ENCODE data around the gene LMF1.

LMF1 gene

DNA sequence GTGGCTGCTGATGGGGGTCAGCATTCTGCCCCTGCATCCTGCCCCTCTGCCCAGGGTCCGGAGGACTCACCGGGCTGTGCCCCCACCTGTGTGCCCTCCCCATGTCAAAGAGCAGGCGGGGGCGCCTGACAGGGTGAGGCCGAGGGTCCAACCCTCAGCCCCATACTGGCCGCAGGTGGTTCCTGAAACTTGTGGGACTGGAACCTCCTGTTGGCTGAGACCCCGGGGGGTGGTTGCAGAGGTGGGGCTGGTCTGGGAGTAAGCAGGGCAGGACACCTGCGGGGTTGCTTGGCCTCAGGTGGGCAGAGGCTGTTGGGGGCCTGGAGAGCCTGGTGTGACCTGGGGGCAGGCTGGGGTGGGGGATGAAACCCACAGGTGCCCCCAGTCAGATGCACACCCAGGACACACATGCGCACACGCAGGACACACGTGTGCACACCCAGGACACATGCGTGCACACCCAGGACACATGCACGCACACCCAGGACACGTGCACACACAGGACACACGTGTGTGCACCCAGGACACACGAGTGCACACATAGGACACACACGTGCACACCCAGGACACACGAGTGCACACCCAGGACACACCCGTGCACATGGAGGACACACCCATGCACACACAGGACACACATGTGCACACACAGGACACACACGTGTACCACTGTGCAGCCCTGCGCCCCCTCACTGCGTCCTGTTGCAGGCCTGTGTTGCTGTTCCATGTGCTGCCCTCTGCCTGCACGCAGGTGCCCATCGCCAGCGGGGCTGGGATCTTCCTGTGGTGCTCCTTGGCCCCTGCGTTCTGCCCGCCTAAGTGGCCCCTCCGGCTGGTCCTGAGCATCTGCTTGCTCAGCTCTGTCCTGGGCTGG, 42.2 kb upstream of the LMF1 start:
- Histone ChIP-seq H4K20me1 (ENCODE audit: control insufficient read depth, insufficient read depth, low read depth, low read length) (no peaks in the 10 kb centered on the region), H3K4me2 (ENCODE audit: low read length) (no peak overlapping the region), H3K27ac (ENCODE audit: low read depth, low read length) (no peak overlapping the region), H3K4me1 (ENCODE audit: control insufficient read depth, low read length) (no peaks in the 10 kb centered on the region), H3F3A (ENCODE audit: control insufficient read depth, insufficient read depth) (no peaks in the 10 kb centered on the region), H3K9me3 (ENCODE audit: control insufficient read depth, insufficient read depth, low read length) (no peaks in the 10 kb centered on the region), H3K4me3 (ENCODE audit: low read length) (no peak overlapping the region), H3K9me2 (replicated peaks; ENCODE audit: control insufficient read depth, low read length) (no peaks in the 10 kb centered on the region), H3K79me2 (ENCODE audit: control insufficient read depth, low read length) (no peaks in the 10 kb centered on the region), H3K27me3 (ENCODE audit: control insufficient read depth, low read length) (no peaks in the 10 kb centered on the region), H3K36me3 (ENCODE audit: control insufficient read depth, low read length) (no peaks in the 10 kb centered on the region)
- TF ChIP-seq, protein P1, sequence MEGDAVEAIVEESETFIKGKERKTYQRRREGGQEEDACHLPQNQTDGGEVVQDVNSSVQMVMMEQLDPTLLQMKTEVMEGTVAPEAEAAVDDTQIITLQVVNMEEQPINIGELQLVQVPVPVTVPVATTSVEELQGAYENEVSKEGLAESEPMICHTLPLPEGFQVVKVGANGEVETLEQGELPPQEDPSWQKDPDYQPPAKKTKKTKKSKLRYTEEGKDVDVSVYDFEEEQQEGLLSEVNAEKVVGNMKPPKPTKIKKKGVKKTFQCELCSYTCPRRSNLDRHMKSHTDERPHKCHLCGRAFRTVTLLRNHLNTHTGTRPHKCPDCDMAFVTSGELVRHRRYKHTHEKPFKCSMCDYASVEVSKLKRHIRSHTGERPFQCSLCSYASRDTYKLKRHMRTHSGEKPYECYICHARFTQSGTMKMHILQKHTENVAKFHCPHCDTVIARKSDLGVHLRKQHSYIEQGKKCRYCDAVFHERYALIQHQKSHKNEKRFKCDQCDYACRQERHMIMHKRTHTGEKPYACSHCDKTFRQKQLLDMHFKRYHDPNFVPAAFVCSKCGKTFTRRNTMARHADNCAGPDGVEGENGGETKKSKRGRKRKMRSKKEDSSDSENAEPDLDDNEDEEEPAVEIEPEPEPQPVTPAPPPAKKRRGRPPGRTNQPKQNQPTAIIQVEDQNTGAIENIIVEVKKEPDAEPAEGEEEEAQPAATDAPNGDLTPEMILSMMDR (IDR thresholded peaks at IDR 0.05; ENCODE audit: low read depth, low read length, poor library complexity, severe bottlenecking): no peak
- TF ChIP-seq EZH2phosphoT487 (IDR thresholded peaks at IDR 0.05; ENCODE audit: borderline replicate concordance, low read length): no peak

GRCh38 chr16:1012135-1012534, 41.4 kb upstream of the LMF1 start:
- Histone ChIP-seq H3F3A (ENCODE audit: control insufficient read depth, insufficient read depth) (no peaks in the 10 kb centered on the region), H3K9me2 (replicated peaks; ENCODE audit: control insufficient read depth, low read length) (no peaks in the 10 kb centered on the region), H4K20me1 (ENCODE audit: control insufficient read depth, insufficient read depth, low read depth, low read length) (no peaks in the 10 kb centered on the region), H3K4me2 (ENCODE audit: low read length) (no peak overlapping the region), H3K36me3 (ENCODE audit: control insufficient read depth, low read length) (no peaks in the 10 kb centered on the region), H3K4me1 (ENCODE audit: control insufficient read depth, low read length) (no peaks in the 10 kb centered on the region), H3K27me3 (ENCODE audit: control insufficient read depth, low read length) (no peaks in the 10 kb centered on the region), H3K79me2 (ENCODE audit: control insufficient read depth, low read length) (no peaks in the 10 kb centered on the region), H3K9me3 (ENCODE audit: control insufficient read depth, insufficient read depth, low read length) (no peaks in the 10 kb centered on the region), H3K27ac (ENCODE audit: low read depth, low read length) (no peak overlapping the region), H3K4me3 (ENCODE audit: low read length) (no peak overlapping the region)
- TF ChIP-seq EZH2phosphoT487 (IDR thresholded peaks at IDR 0.05; ENCODE audit: borderline replicate concordance, low read length): no peak
- TF ChIP-seq, protein P1 (IDR thresholded peaks at IDR 0.05; ENCODE audit: low read depth, low read length, poor library complexity, severe bottlenecking): no peak

DNA sequence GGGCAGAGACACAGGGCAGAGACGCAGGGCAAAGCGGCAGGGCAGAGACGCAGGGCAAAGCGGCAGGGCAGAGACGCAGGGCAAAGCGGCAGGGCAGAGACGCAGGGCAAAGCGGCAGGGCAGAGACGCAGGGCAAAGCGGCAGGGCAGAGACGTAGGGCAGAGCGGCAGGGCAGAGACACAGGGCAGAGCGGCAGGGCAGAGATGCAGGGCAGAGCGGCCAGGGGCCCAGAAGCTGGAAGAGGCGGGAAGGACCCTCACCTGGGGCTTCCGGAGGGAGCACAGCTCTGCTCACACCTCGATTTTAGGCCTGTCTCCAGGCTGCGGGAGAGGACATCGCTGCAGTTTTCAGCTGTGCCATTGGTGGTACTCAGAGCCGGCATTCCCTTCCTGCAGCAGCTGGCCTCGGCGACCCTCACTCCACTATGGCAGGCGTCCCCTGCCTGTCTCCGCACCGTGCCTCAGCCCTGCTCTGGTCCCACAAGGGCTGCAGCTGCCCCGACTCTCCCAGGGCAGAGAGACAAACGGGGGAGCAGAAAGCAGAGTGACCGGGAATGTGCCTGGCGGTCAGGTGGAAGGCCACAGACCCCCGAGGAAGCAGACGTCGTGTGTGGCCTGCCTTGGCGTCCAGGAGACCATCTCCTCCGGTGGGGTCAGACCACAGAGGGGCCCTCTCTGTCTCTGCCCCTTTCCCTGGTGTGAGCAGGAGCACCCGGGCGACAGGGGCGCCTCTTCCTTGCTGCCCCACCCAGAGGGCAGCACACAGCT, 40.7 kb upstream of the LMF1 start:
- H3K9me3 ChIP-seq (ENCODE audit: control insufficient read depth, insufficient read depth, low read length): no peaks in the 10 kb centered on the region
- H3F3A ChIP-seq (ENCODE audit: control insufficient read depth, insufficient read depth): no peaks in the 10 kb centered on the region
- H3K27ac ChIP-seq (ENCODE audit: low read depth, low read length): no peak overlapping the region
- H3K4me2 ChIP-seq (ENCODE audit: low read length): no peak overlapping the region
- H4K20me1 ChIP-seq (ENCODE audit: control insufficient read depth, insufficient read depth, low read depth, low read length): no peaks in the 10 kb centered on the region
- no peaks in the 10 kb centered on the region for H3K9me2 ChIP-seq (replicated peaks; ENCODE audit: control insufficient read depth, low read length)
- H3K36me3 ChIP-seq (ENCODE audit: control insufficient read depth, low read length): no peaks in the 10 kb centered on the region
- H3K27me3 ChIP-seq (ENCODE audit: control insufficient read depth, low read length): no peaks in the 10 kb centered on the region
- H3K79me2 ChIP-seq (ENCODE audit: control insufficient read depth, low read length): no peaks in the 10 kb centered on the region
- no peaks in the 10 kb centered on the region for H3K4me1 ChIP-seq (ENCODE audit: control insufficient read depth, low read length)
- TF ChIP-seq, protein P1 (IDR thresholded peaks at IDR 0.05; ENCODE audit: low read depth, low read length, poor library complexity, severe bottlenecking): no peak
- no peak for TF ChIP-seq EZH2phosphoT487 (IDR thresholded peaks at IDR 0.05; ENCODE audit: borderline replicate concordance, low read length)
- H3K4me3 ChIP-seq (ENCODE audit: low read length): no peak overlapping the region

All from DOHH2 (cell line).